HG03342 (cell line): ENCODE data around the gene GAGE13.
"Not testable (repeated sequence)": the region's sequence is repeated elsewhere in the genome, so short reads cannot be mapped to it uniquely, and the experiment has no call there.

Experiments used
- ATAC-seq: cut with Tn5 transposase; IDR thresholded peaks from one replicate; pipeline ENCODE4 v1.9.1; 2021; ENCODE audit warnings: mild to moderate bottlenecking, moderate library complexity; ENCODE audit not compliant: unreplicated experiment

The GAGE13 gene

GRCh38 chrX:49331282-49331681, at the start of gene GAGE13:
GAGE13 (plus strand) TSS chrX:49331582; CDS start chrX:49332738, 1,156 bp downstream.
- ATAC-seq, result not testable (repeated sequence)

GRCh38 chrX:49282647-49283011, 48.8 kb upstream of the GAGE13 start:
- ATAC-seq, result no peak

- ATAC-seq, result no peak
Observed at GRCh38 chrX:49284212-49284611, 47.2 kb upstream of the GAGE13 start.

GRCh38 chrX:49286136-49286535, 45.2 kb upstream of the GAGE13 start:
- no peak for ATAC-seq

GRCh38 chrX:49286581-49286980, 44.8 kb upstream of the GAGE13 start:
- no peak for ATAC-seq

GRCh38 chrX:49287665-49288064, 43.7 kb upstream of the GAGE13 start:
- no peak for ATAC-seq

- ATAC-seq, result no peak
Observed at GRCh38 chrX:49290215-49290614, 41.2 kb upstream of the GAGE13 start.

GRCh38 chrX:49291615-49292337, 39.6 kb upstream of the GAGE13 start:
- peak; percentile 79 for ATAC-seq

- ATAC-seq, result no peak
Observed at GRCh38 chrX:49292400-49293362, 38.7 kb upstream of the GAGE13 start.

GRCh38 chrX:49299293-49299692, 32.1 kb upstream of the GAGE13 start:
- not testable (repeated sequence) for ATAC-seq

- no peak for ATAC-seq
Observed at GRCh38 chrX:49300703-49301102, 30.7 kb upstream of the GAGE13 start.

GRCh38 chrX:49303346-49303745, 28.0 kb upstream of the GAGE13 start, which contains the start of gene GAGE10:
GAGE10 (plus strand) TSS chrX:49303646; CDS start chrX:49304860, 1,214 bp downstream.
- no peak for ATAC-seq

- ATAC-seq, result not testable (repeated sequence)
Observed at GRCh38 chrX:49307775-49308174, 23.6 kb upstream of the GAGE13 start.

- ATAC-seq, result no peak
Observed at GRCh38 chrX:49308604-49309269, 22.6 kb upstream of the GAGE13 start.

- ATAC-seq, result no peak
Observed at GRCh38 chrX:49309401-49309981, 21.9 kb upstream of the GAGE13 start.

- ATAC-seq, result no peak
Observed at GRCh38 chrX:49310371-49310770, 21.0 kb upstream of the GAGE13 start.

- no peak for ATAC-seq
Observed at GRCh38 chrX:49312176-49312575, 19.2 kb upstream of the GAGE13 start.

- no peak for ATAC-seq
Observed at GRCh38 chrX:49316085-49316484, 15.3 kb upstream of the GAGE13 start.

- ATAC-seq, result not testable (repeated sequence)
Observed at GRCh38 chrX:49321737-49322136, 9.6 kb upstream of the GAGE13 start, which contains the start of gene GAGE12J. GAGE12J (plus strand) TSS chrX:49322037; CDS start chrX:49323194, 1,157 bp downstream.

- not testable (repeated sequence) for ATAC-seq
Observed at GRCh38 chrX:49322266-49322665, 9.1 kb upstream of the GAGE13 start.

GRCh38 chrX:49323735-49324134, 7.6 kb upstream of the GAGE13 start:
- not testable (repeated sequence) for ATAC-seq
